ENCODE results near the gene PEX10. TPM values are rescaled to one million over a fixed set of nuclear protein-coding genes. Genes with fewer than 3 reads are reported as not detected.

The PEX10 gene
- total RNA-seq, 2 donors from 2014 or later: 16.2 to 17.4 TPM

DNA sequence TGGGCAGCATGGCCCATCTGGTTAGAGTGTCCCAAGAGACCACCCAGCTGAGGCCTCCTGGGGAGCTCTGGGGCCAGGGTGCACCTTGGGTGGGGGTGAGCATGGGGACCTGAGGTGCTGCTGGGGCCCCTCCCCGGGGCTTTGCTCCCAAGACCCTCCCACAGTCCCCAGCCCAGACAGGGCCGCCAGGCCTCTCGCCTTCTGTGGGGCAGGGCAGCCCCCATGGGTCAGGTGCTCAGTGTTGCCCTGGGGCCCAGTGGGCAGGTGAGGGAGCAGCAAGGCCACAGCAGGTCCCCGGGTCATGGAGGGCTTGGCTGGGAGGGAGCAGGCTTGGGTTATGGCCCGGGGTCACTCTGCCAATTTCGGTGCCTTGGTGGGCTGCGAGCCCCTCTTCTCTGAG is 24.5 kb upstream of the PEX10 start:
- Histone ChIP-seq H3K36me3 (no peaks in the 10 kb centered on the region), H3K27me3 (no peaks in the 10 kb centered on the region), H3K27ac (no peak overlapping the region), H3K4me3 (no peak overlapping the region), H3K9me3 (no peaks in the 10 kb centered on the region), H3K4me1 (no peaks in the 10 kb centered on the region)
- TF ChIP-seq, protein P1, sequence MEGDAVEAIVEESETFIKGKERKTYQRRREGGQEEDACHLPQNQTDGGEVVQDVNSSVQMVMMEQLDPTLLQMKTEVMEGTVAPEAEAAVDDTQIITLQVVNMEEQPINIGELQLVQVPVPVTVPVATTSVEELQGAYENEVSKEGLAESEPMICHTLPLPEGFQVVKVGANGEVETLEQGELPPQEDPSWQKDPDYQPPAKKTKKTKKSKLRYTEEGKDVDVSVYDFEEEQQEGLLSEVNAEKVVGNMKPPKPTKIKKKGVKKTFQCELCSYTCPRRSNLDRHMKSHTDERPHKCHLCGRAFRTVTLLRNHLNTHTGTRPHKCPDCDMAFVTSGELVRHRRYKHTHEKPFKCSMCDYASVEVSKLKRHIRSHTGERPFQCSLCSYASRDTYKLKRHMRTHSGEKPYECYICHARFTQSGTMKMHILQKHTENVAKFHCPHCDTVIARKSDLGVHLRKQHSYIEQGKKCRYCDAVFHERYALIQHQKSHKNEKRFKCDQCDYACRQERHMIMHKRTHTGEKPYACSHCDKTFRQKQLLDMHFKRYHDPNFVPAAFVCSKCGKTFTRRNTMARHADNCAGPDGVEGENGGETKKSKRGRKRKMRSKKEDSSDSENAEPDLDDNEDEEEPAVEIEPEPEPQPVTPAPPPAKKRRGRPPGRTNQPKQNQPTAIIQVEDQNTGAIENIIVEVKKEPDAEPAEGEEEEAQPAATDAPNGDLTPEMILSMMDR (IDR thresholded peaks at IDR 0.05): no peak
- no peak for DNase-seq (ENCODE audit: low spot score)

DNA sequence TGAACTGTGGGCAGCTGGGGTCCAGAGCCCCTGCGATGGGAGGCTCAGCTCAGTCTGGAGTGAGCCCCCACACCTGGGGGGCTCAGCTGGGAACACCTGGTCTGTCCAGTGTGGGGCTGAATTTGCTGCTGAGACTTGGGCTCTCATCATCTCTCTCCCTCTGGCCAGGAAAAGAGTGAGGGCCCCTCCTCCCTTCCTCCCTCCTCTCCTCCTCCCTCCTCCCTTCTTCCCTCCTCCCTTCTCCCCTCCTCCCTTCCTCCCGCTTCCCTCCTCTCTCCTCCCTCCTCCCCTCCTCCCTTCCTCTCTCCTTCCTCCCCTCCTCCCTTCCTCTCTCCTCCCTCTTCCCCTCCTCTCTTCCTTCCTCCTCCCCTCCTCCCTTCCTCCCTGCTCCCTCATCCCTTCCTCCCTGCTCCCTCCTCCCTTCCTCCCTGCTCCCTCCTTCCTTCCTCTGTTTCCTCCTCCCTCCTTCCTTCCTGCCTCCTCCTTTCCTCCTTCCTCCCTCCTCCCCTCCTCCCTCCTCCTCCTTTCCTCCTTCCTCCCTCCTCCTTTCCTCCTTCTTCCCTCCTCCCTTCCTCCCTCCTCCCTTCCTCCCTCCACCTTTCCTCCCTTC is 23.5 kb upstream of the PEX10 start:
- Histone ChIP-seq H3K4me1 (no peaks in the 10 kb centered on the region), H3K9me3 (no peaks in the 10 kb centered on the region), H3K4me3 (no peak overlapping the region), H3K36me3 (no peaks in the 10 kb centered on the region), H3K27ac (no peak overlapping the region), H3K27me3 (no peaks in the 10 kb centered on the region)
- TF ChIP-seq, protein P1 (IDR thresholded peaks at IDR 0.05): no peak
- no peak for DNase-seq (ENCODE audit: low spot score)

DNA sequence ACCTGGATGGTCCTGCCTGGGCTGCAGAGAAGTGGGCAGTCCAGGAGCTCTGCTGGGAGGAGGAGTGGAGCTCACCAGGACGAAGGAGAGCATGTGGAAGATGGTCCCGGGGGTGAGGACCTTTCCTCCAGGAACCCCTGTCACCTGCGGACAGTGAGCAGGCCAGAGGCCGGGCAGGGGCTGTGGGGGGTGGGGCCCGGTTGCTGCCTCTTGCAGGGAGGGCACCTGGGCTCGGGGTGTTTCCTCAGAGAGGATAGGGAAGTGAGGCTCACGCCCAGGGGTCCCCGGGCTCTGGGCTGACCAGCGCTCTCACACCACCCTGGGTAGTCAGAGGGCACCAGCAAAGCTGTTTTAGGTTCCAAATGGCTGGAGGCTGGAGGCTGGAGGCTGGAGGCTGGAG is 22.7 kb upstream of the PEX10 start:
- Histone ChIP-seq H3K4me1 (no peaks in the 10 kb centered on the region), H3K9me3 (no peaks in the 10 kb centered on the region), H3K36me3 (no peaks in the 10 kb centered on the region), H3K27ac (no peak overlapping the region), H3K4me3 (no peak overlapping the region), H3K27me3 (no peaks in the 10 kb centered on the region)
- DNase-seq (ENCODE audit: low spot score): no peak
- TF ChIP-seq, protein P1 (IDR thresholded peaks at IDR 0.05): no peak

DNA sequence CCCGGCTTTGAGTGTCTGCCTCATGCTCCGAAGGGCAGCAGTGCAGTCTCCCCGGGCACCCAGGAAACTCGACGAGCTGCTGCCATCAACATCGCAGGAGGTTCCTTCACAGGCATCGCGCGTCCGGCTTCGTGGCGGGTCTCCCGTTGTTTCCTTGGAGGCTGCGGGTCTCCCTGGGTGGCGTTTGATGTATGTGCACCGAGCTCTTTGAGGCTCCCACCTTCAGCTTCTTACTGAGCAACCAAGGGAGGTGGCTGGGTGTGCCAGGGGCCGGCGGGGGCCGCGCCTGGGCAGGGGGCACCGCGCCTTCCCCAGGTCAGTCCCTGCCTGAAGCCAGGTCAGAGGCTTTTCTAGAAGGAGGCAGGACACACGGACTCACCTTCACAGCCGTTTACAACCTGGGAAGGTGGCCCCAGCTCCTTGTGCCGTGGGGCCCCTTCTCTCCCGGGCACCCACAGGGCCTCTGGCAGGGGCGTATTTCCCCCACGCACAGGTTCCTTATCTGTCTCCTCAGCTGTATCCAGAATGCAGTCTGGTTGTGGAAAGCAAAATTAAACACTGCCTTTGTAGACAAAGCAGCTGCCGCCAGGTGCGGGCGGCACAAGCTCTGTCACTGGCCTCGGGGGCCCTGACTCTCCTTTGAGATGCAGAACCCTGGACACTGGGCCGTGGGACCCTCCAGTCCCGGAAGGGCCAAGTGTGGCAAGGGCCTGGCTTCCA is 21.7 kb upstream of the PEX10 start:
- TF ChIP-seq, protein P1 (IDR thresholded peaks at IDR 0.05): no peak

DNA sequence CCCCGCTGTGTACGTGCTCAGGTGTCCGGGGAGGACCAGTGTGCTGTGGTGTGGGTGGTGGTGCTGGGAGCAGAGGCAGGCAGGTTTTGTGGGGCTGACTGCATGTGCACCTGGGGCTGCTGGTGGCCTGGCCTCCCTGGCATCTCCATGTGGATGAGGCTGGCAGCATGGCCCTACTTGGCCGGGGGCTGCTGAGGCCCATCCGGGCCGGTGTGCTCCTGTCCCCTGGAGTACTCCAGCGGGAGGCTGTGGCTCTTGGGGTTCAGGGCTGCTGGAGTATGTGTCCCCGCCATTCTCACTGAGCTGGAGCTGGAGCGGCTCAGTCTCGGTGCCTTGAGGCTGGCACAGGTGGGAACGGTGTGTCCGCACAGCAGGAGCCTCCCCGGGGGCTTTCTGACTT is 20.8 kb upstream of the PEX10 start:
- Histone ChIP-seq H3K27me3 (no peaks in the 10 kb centered on the region), H3K4me3 (no peak overlapping the region), H3K4me1 (no peaks in the 10 kb centered on the region), H3K27ac (no peak overlapping the region), H3K36me3 (no peaks in the 10 kb centered on the region), H3K9me3 (no peaks in the 10 kb centered on the region)
- DNase-seq (ENCODE audit: low spot score): no peak
- TF ChIP-seq, protein P1 (IDR thresholded peaks at IDR 0.05): no peak

More for the DNA sequence above, 21.7 kb upstream of the PEX10 start:
- no peaks in the 10 kb centered on the region for H3K36me3 ChIP-seq
- no peak overlapping the region for H3K27ac ChIP-seq
- H3K9me3 ChIP-seq: no peaks in the 10 kb centered on the region
- H3K27me3 ChIP-seq: no peaks in the 10 kb centered on the region
- no peaks in the 10 kb centered on the region for H3K4me1 ChIP-seq
- no peak overlapping the region for H3K4me3 ChIP-seq
- DNase-seq (ENCODE audit: low spot score): no peak

All from right atrium auricular region (tissue), 2 donors.